ENCODE results near the gene RBPJ.
"Not testable (repeated sequence)": the region's sequence is repeated elsewhere in the genome, so short reads cannot be mapped to it uniquely, and the experiment has no call there.

Gene RBPJ

GRCh38 chr4:26388671-26389070, 67.9 kb downstream of the RBPJ start:
- Histone ChIP-seq H3K4me3 (ENCODE audit: low read length in 2 of 2) (no peak overlapping the region), H3K9ac (ENCODE audit: low read depth in 1 of 2, low read length in 2 of 2) (no peak overlapping the region), H3K36me3 (ENCODE audit: control insufficient read depth in 2 of 2, insufficient read depth in 2 of 2, low read length in 2 of 2) (peaks cover 3 to 10% of the 10 kb centered on the region in 2 donors), H3K27me3 (ENCODE audit: control insufficient read depth in 2 of 2, insufficient read depth in 2 of 2, low read length in 2 of 2) (no peaks in the 10 kb centered on the region), H3K27ac (ENCODE audit: low read depth in 2 of 2, low read length in 2 of 2) (no peak overlapping the region), H3K4me1 (ENCODE audit: control insufficient read depth in 2 of 2, insufficient read depth in 2 of 2, low read length in 2 of 2) (no peaks in the 10 kb centered on the region), H3K9me3 (ENCODE audit: control insufficient read depth in 2 of 2, low read length in 2 of 2) (no peaks in the 10 kb centered on the region)

- H3K9ac ChIP-seq (ENCODE audit: low read depth in 1 of 2, low read length in 2 of 2) = no peak overlapping the region
- no peaks in the 10 kb centered on the region for H3K27me3 ChIP-seq (ENCODE audit: control insufficient read depth in 2 of 2, insufficient read depth in 2 of 2, low read length in 2 of 2)
- H3K9me3 ChIP-seq (ENCODE audit: control insufficient read depth in 2 of 2, low read length in 2 of 2) = no peaks in the 10 kb centered on the region
- no peaks in the 10 kb centered on the region for H3K4me1 ChIP-seq (ENCODE audit: control insufficient read depth in 2 of 2, insufficient read depth in 2 of 2, low read length in 2 of 2)
- H3K4me3 ChIP-seq (ENCODE audit: low read length in 2 of 2) = no peak overlapping the region
- H3K36me3 ChIP-seq (ENCODE audit: control insufficient read depth in 2 of 2, insufficient read depth in 2 of 2, low read length in 2 of 2) = peaks cover 0 to 2% of the 10 kb centered on the region in 2 donors
- no peak overlapping the region for H3K27ac ChIP-seq (ENCODE audit: low read depth in 2 of 2, low read length in 2 of 2)
These were observed 76.3 kb downstream of the RBPJ start for GRCh38 chr4:26397086-26397485.

- H3K9me3 ChIP-seq (ENCODE audit: control insufficient read depth in 2 of 2, low read length in 2 of 2) = no peaks in the 10 kb centered on the region
- H3K9ac ChIP-seq (ENCODE audit: low read depth in 1 of 2, low read length in 2 of 2) = no peak overlapping the region
- no peaks in the 10 kb centered on the region for H3K4me1 ChIP-seq (ENCODE audit: control insufficient read depth in 2 of 2, insufficient read depth in 2 of 2, low read length in 2 of 2)
- no peaks in the 10 kb centered on the region for H3K27me3 ChIP-seq (ENCODE audit: control insufficient read depth in 2 of 2, insufficient read depth in 2 of 2, low read length in 2 of 2)
- H3K36me3 ChIP-seq (ENCODE audit: control insufficient read depth in 2 of 2, insufficient read depth in 2 of 2, low read length in 2 of 2) = no peaks in the 10 kb centered on the region
- H3K27ac ChIP-seq (ENCODE audit: low read depth in 2 of 2, low read length in 2 of 2) = no peak overlapping the region
- no peak overlapping the region for H3K4me3 ChIP-seq (ENCODE audit: low read length in 2 of 2)
These were observed 79.3 kb downstream of the RBPJ start for GRCh38 chr4:26400132-26400531.

GRCh38 chr4:26402017-26402416, 81.2 kb downstream of the RBPJ start:
- H3K9ac ChIP-seq (ENCODE audit: low read depth in 1 of 2, low read length in 2 of 2); H3K27me3 ChIP-seq (ENCODE audit: control insufficient read depth in 2 of 2, insufficient read depth in 2 of 2, low read length in 2 of 2); H3K27ac ChIP-seq (ENCODE audit: low read depth in 2 of 2, low read length in 2 of 2): not testable (repeated sequence)

GRCh38 chr4:26402458-26402857, 81.6 kb downstream of the RBPJ start:
- H3K4me1 ChIP-seq (ENCODE audit: control insufficient read depth in 2 of 2, insufficient read depth in 2 of 2, low read length in 2 of 2) = no peaks in the 10 kb centered on the region
- peaks cover 10% of the 10 kb centered on the region in 2 donors for H3K36me3 ChIP-seq (ENCODE audit: control insufficient read depth in 2 of 2, insufficient read depth in 2 of 2, low read length in 2 of 2)
- H3K4me3 ChIP-seq (ENCODE audit: low read length in 2 of 2) = no peak overlapping the region
- H3K27me3 ChIP-seq (ENCODE audit: control insufficient read depth in 2 of 2, insufficient read depth in 2 of 2, low read length in 2 of 2) = no peaks in the 10 kb centered on the region
- peaks cover 4 to 6% of the 10 kb centered on the region in 2 donors for H3K9me3 ChIP-seq (ENCODE audit: control insufficient read depth in 2 of 2, low read length in 2 of 2)
- H3K27ac ChIP-seq (ENCODE audit: low read depth in 2 of 2, low read length in 2 of 2) = no peak overlapping the region
- H3K9ac ChIP-seq (ENCODE audit: low read depth in 1 of 2, low read length in 2 of 2) = no peak overlapping the region

More at GRCh38 chr4:26402017-26402416, 81.2 kb downstream of the RBPJ start:
- H3K9me3 ChIP-seq (ENCODE audit: control insufficient read depth in 2 of 2, low read length in 2 of 2); H3K4me3 ChIP-seq (ENCODE audit: low read length in 2 of 2); H3K4me1 ChIP-seq (ENCODE audit: control insufficient read depth in 2 of 2, insufficient read depth in 2 of 2, low read length in 2 of 2); H3K36me3 ChIP-seq (ENCODE audit: control insufficient read depth in 2 of 2, insufficient read depth in 2 of 2, low read length in 2 of 2): not testable (repeated sequence)

GRCh38 chr4:26404743-26405206, 84.0 kb downstream of the RBPJ start:
- no peak overlapping the region for H3K27ac ChIP-seq (ENCODE audit: low read depth in 2 of 2, low read length in 2 of 2)
- no peaks in the 10 kb centered on the region for H3K4me1 ChIP-seq (ENCODE audit: control insufficient read depth in 2 of 2, insufficient read depth in 2 of 2, low read length in 2 of 2)
- no peaks in the 10 kb centered on the region for H3K27me3 ChIP-seq (ENCODE audit: control insufficient read depth in 2 of 2, insufficient read depth in 2 of 2, low read length in 2 of 2)
- H3K9ac ChIP-seq (ENCODE audit: low read depth in 1 of 2, low read length in 2 of 2) = no peak overlapping the region
- peaks cover 10% of the 10 kb centered on the region in 2 donors for H3K36me3 ChIP-seq (ENCODE audit: control insufficient read depth in 2 of 2, insufficient read depth in 2 of 2, low read length in 2 of 2)
- peaks cover 4 to 6% of the 10 kb centered on the region in 2 donors for H3K9me3 ChIP-seq (ENCODE audit: control insufficient read depth in 2 of 2, low read length in 2 of 2)
- no peak overlapping the region for H3K4me3 ChIP-seq (ENCODE audit: low read length in 2 of 2)

- Histone ChIP-seq H3K36me3 (ENCODE audit: control insufficient read depth in 2 of 2, insufficient read depth in 2 of 2, low read length in 2 of 2) (peaks cover 10% of the 10 kb centered on the region in 2 donors), H3K4me1 (ENCODE audit: control insufficient read depth in 2 of 2, insufficient read depth in 2 of 2, low read length in 2 of 2) (no peaks in the 10 kb centered on the region), H3K4me3 (ENCODE audit: low read length in 2 of 2) (no peak overlapping the region), H3K9me3 (ENCODE audit: control insufficient read depth in 2 of 2, low read length in 2 of 2) (peaks cover 4 to 6% of the 10 kb centered on the region in 2 donors), H3K27me3 (ENCODE audit: control insufficient read depth in 2 of 2, insufficient read depth in 2 of 2, low read length in 2 of 2) (no peaks in the 10 kb centered on the region), H3K27ac (ENCODE audit: low read depth in 2 of 2, low read length in 2 of 2) (no peak overlapping the region), H3K9ac (ENCODE audit: low read depth in 1 of 2, low read length in 2 of 2) (no peak overlapping the region)
These were observed 85.6 kb downstream of the RBPJ start for GRCh38 chr4:26406346-26406975.

DNA sequence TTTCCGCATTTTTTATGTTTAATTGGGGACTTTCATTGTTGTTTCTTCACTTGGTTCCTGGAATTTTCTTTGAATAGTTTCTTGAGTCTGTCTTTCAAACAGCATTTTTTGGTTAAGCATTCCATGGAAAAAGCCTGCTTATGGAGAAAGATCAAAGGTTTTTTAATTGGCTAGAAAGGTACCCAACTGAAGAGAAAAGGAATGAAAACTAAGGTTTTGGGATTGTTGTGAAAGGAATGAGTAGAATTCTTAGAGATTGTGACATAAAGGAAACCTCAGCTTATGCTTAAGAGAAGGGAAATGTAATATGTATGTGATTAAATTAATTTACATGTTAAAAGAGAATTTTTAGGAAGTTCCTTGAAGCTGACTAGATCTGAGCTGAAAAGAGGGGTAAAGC, 86.7 kb downstream of the RBPJ start:
- Histone ChIP-seq H3K4me1 (ENCODE audit: control insufficient read depth in 2 of 2, insufficient read depth in 2 of 2, low read length in 2 of 2) (no peaks in the 10 kb centered on the region), H3K9ac (ENCODE audit: low read depth in 1 of 2, low read length in 2 of 2) (no peak overlapping the region), H3K36me3 (ENCODE audit: control insufficient read depth in 2 of 2, insufficient read depth in 2 of 2, low read length in 2 of 2) (peaks cover 10% of the 10 kb centered on the region in 2 donors), H3K27me3 (ENCODE audit: control insufficient read depth in 2 of 2, insufficient read depth in 2 of 2, low read length in 2 of 2) (no peaks in the 10 kb centered on the region), H3K27ac (ENCODE audit: low read depth in 2 of 2, low read length in 2 of 2) (no peak overlapping the region), H3K4me3 (ENCODE audit: low read length in 2 of 2) (no peak overlapping the region), H3K9me3 (ENCODE audit: control insufficient read depth in 2 of 2, low read length in 2 of 2) (peaks cover 4 to 6% of the 10 kb centered on the region in 2 donors)

DNA sequence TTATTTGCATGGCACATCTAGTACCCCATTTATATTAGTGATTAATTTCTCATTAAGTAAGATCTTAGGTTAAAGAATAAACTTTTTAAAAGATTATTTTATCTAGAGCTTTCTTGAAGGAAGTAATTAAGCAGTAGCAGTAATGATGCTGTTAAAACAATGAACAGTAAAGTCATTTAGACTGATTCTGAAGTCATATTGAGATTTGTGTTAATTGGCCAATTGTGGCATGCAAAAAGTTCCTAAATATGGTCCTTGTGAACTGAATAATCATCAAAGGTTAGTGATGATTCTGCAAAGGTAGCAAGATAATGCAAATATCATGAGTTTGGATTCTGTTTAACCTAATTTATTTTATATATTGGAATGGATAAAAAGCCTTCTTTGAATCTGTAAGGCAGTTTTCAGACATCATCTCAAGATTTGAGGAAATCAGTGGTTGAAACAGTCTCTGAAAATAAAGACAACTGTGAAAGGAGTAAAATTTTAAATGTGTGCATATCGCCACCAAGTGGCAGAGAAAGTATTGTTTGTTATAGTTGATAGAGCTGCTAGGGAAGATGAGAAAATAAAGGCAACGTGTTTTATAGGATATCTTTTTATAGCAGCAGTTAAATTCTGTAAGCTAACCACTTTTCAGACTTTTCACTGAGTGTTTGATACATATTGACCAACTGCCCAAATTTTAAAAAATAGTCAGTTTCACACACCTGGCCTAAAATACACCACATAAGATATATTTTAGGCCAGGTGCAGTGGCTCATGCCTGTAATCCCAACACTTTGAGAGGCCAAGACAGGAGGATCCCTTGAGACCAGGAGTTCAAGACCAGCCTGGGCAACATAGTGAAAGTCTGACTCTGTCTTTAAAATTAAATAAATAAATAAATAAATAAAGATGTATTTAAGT, 89.8 kb downstream of the RBPJ start:
- Histone ChIP-seq H3K9me3 (ENCODE audit: control insufficient read depth in 2 of 2, low read length in 2 of 2) (peaks cover 4 to 6% of the 10 kb centered on the region in 2 donors), H3K36me3 (ENCODE audit: control insufficient read depth in 2 of 2, insufficient read depth in 2 of 2, low read length in 2 of 2) (peaks cover 13 to 14% of the 10 kb centered on the region in 2 donors), H3K4me1 (ENCODE audit: control insufficient read depth in 2 of 2, insufficient read depth in 2 of 2, low read length in 2 of 2) (no peaks in the 10 kb centered on the region), H3K27ac (ENCODE audit: low read depth in 2 of 2, low read length in 2 of 2) (no peak overlapping the region), H3K4me3 (ENCODE audit: low read length in 2 of 2) (no peak overlapping the region), H3K27me3 (ENCODE audit: control insufficient read depth in 2 of 2, insufficient read depth in 2 of 2, low read length in 2 of 2) (no peaks in the 10 kb centered on the region), H3K9ac (ENCODE audit: low read depth in 1 of 2, low read length in 2 of 2) (no peak overlapping the region)

Data from mucosa of rectum (tissue), 2 donors.